A549 (cell line): ENCODE data around the gene XRCC1.

Source experiments
- POLR2A ChIP-seq: IDR thresholded peaks from 2 replicates; pipeline ENCODE4 v1.6.1; 2012; ENCODE audit warnings: mild to moderate bottlenecking, low read length
- ZFP36 ChIP-seq: fragments of 450-650 bp; IDR thresholded peaks from 2 replicates; pipeline ENCODE4 v1.6.1; 2014; ENCODE audit warnings: borderline replicate concordance; ENCODE audit not compliant: partially characterized antibody
- TF ChIP-seq, protein P1 (sequence below): fragments of >200 bp; sonication (Bioruptor Twin); formaldehyde crosslinking; IDR thresholded peaks from 3 replicates; pipeline ENCODE4 v1.5.1; 2016
- TF ChIP-seq, protein P2 (sequence below): IDR thresholded peaks from 2 replicates; pipeline ENCODE4 v1.6.1; 2012
- TF ChIP-seq, protein P3 (sequence below): fragments of 200-600 bp; sonication (generic); IDR thresholded peaks from 2 replicates; pipeline ENCODE4 v1.6.1; 2016; ENCODE audit warnings: antibody characterized with exemption, mild to moderate bottlenecking, moderate library complexity

- TF ChIP-seq, protein P1, sequence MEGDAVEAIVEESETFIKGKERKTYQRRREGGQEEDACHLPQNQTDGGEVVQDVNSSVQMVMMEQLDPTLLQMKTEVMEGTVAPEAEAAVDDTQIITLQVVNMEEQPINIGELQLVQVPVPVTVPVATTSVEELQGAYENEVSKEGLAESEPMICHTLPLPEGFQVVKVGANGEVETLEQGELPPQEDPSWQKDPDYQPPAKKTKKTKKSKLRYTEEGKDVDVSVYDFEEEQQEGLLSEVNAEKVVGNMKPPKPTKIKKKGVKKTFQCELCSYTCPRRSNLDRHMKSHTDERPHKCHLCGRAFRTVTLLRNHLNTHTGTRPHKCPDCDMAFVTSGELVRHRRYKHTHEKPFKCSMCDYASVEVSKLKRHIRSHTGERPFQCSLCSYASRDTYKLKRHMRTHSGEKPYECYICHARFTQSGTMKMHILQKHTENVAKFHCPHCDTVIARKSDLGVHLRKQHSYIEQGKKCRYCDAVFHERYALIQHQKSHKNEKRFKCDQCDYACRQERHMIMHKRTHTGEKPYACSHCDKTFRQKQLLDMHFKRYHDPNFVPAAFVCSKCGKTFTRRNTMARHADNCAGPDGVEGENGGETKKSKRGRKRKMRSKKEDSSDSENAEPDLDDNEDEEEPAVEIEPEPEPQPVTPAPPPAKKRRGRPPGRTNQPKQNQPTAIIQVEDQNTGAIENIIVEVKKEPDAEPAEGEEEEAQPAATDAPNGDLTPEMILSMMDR, result no peak
- TF ChIP-seq, protein P2, sequence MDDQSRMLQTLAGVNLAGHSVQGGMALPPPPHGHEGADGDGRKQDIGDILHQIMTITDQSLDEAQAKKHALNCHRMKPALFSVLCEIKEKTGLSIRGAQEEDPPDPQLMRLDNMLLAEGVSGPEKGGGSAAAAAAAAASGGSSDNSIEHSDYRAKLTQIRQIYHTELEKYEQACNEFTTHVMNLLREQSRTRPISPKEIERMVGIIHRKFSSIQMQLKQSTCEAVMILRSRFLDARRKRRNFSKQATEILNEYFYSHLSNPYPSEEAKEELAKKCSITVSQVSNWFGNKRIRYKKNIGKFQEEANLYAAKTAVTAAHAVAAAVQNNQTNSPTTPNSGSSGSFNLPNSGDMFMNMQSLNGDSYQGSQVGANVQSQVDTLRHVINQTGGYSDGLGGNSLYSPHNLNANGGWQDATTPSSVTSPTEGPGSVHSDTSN, result no peak
- TF ChIP-seq POLR2A, result no peak
- TF ChIP-seq, protein P3, sequence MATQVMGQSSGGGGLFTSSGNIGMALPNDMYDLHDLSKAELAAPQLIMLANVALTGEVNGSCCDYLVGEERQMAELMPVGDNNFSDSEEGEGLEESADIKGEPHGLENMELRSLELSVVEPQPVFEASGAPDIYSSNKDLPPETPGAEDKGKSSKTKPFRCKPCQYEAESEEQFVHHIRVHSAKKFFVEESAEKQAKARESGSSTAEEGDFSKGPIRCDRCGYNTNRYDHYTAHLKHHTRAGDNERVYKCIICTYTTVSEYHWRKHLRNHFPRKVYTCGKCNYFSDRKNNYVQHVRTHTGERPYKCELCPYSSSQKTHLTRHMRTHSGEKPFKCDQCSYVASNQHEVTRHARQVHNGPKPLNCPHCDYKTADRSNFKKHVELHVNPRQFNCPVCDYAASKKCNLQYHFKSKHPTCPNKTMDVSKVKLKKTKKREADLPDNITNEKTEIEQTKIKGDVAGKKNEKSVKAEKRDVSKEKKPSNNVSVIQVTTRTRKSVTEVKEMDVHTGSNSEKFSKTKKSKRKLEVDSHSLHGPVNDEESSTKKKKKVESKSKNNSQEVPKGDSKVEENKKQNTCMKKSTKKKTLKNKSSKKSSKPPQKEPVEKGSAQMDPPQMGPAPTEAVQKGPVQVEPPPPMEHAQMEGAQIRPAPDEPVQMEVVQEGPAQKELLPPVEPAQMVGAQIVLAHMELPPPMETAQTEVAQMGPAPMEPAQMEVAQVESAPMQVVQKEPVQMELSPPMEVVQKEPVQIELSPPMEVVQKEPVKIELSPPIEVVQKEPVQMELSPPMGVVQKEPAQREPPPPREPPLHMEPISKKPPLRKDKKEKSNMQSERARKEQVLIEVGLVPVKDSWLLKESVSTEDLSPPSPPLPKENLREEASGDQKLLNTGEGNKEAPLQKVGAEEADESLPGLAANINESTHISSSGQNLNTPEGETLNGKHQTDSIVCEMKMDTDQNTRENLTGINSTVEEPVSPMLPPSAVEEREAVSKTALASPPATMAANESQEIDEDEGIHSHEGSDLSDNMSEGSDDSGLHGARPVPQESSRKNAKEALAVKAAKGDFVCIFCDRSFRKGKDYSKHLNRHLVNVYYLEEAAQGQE, result no peak
- TF ChIP-seq ZFP36, result no peak
Measured at GRCh38 chr19:43616954-43617353, 41.6 kb upstream of the XRCC1 start.
